G401.6 (cell line): ENCODE measurements around the gene GRIFIN.
"Not testable (repeated sequence)": the region's sequence is repeated elsewhere in the genome, so short reads cannot be mapped to it uniquely, and the experiment has no call there.

Experiments used
- FAIRE-seq: peaks from 2 replicates; lab custom pipeline; 2012; peaks lifted over from hg19 to GRCh38; lab: Jason Lieb, UNC

The GRIFIN gene

GRCh38 chr7:2477447-2478398 is 1.5 kb upstream of the GRIFIN start:
- no peak for FAIRE-seq

DNA sequence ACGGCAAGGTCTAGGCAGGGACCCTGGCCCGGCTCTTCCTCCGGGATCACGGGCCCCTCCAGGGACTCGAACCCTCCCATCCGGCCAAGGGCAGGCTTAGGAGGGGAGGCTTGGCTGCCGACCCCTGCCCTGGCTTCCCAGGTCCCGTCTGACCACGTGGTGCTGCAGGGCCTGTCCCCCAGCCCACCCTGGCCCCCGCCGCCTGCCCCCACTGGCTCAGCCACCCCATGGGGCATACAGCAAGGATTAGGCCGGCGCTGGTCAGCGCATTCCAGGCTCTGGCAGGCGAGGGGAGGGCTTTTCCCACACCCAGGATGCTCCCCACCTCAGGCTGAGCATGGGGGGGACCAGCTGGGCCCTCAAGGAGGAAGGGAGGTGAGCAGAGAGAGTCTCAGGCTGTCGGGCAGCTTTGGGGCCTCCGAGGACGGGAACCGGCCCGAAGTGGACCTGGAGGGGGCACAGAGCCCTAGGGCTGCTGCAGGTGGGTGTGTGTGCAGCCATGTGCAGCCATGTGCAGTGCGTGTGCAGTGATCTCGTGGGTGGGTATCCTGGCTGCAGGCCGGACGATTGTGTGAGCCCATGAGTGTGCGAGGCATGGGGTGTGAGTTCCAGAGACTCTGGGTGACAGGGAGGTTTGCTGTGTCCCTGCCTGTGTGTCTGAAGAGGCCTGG is 713 bp upstream of the GRIFIN start:
- FAIRE-seq: no peak

DNA sequence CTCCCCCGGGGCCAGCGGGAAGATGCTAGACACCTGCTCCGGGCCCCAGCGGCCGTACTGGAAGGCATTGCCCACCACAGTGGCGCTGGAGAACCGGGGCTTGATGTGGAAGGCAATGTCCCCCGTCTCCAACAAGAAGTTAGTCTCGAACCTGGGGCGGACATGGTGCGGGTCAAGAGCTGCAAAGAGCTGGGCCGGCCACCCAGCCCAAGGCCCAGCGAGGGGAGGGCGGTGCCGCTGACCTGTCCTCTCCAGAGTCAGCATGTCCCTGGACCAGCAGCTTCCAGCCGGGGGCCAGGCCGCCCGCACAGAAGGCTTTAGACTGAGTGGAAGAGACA is 551 bp downstream of the GRIFIN start:
- FAIRE-seq: no peak

- FAIRE-seq: no peak
Observed at GRCh38 chr7:2474813-2475677, 1.2 kb downstream of the GRIFIN start.

GRCh38 chr7:2474224-2474623 is 2.0 kb downstream of the GRIFIN start:
- no peak for FAIRE-seq

DNA sequence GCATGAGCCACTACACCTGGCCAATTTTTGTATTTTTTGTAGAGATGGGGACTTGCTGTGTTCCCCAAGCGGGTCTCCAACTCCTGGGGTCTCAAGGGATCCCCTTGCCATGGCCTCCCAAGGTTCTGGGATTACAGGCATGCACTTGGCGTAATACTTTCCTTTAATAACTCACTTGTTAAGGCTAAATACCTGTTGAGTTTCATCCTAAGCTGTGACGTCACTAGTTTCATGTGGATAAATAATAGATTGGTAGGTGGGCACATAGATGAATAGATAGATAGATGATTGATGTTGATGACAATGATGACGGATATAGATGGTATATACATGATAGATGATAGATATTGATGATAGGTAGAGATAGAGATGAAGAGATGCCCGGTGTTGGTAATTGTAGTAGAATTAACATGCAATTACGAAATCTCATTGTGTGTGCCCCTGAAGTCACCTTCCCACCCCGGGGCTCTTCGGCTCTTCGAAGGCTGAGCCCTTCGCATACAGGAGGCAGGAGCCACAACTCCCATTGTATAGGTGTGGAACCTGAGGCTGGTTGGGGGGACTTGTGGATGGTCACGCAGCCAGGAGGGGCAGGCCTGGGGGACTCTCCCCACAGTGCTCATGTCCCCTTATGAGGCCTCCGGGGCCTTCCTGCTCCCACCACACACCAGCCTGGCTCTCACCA is 2.6 kb downstream of the GRIFIN start:
- no peak for FAIRE-seq

DNA sequence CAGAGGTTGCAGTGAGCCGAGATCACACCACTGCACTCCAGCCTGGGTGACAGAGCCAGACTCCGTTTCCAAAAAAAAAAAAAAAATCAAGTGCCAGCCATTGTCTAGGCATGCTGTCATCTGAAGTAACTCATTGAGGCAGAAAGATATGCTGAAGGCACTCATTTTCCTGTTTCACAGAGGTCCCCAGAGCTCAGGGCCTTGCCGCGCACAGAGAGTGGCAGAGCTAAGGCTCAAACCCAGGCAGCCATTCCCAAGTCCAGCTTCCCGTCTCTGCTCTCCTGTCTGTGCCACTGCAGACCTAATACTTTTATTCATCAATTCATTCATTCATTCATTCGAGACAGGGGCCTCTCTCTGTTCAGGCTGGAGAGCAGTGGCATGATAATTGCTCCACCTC is 3.5 kb downstream of the GRIFIN start:
- FAIRE-seq: no peak

GRCh38 chr7:2471396-2471795 is 4.8 kb downstream of the GRIFIN start:
- no peak for FAIRE-seq

- no peak for FAIRE-seq
Observed at GRCh38 chr7:2471022-2471329, 5.2 kb downstream of the GRIFIN start.

DNA sequence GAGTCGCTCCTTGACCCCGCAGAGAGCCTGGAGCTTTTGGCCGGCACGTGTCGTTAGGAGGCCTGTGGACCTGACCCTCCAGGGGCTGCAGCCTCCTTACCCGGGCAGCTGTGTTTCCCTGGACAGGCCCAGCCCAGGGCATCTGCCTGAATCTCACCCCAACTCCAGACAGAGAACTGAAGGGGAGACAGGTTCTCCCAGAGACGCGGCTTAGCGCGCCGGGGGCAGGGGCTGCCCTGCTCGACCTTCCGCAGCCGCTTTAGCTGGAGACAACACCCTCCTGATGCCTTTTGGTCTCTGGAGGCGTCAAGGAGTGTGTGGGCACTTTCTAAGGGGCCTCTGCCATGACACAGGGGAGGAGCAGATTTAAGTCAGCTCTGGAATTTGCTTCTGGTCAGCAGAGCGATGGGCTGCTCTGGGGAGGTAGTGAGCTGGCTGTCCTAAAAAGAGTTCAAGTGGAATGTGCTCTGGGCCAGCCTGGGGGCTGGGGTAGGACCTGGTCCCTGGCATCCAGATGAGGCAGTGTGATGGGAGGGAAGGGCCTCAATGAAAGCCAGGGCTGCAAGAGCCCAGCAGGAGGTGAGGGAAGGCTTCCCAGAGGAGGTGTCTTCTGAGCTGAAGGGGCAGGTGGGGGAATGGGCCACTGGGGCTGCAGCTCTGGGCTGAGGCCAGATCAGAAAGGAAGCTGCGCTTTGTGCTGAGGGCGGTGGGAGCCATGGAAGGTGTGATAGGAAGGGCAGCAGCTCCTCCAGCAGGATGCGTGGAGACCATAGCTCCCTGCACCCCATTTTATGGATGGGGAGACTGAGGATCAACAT is 5.8 kb downstream of the GRIFIN start:
- no peak for FAIRE-seq

GRCh38 chr7:2469460-2470203 is 6.6 kb downstream of the GRIFIN start:
- FAIRE-seq: not testable (repeated sequence)

GRCh38 chr7:2468227-2468626 is 8.0 kb downstream of the GRIFIN start:
- FAIRE-seq: no peak

DNA sequence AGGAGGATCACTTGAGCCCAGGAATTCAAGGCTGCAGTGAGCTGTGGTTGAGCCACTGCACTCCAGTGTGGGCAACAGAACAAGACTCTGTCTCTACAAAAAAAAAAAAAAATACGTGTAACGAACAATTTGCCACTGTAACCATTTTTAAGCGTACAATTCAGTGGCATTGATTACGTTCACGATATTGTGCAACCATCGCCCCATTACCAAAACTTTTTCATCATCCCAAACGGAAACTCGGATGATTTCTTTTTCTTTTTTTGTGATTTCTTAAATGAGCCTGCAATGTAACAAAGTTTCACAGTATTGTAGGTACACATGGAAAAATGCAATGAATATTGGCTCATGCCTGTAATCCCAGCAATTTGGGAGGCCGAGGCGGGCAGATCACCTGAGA is 9.5 kb downstream of the GRIFIN start:
- no peak for FAIRE-seq

DNA sequence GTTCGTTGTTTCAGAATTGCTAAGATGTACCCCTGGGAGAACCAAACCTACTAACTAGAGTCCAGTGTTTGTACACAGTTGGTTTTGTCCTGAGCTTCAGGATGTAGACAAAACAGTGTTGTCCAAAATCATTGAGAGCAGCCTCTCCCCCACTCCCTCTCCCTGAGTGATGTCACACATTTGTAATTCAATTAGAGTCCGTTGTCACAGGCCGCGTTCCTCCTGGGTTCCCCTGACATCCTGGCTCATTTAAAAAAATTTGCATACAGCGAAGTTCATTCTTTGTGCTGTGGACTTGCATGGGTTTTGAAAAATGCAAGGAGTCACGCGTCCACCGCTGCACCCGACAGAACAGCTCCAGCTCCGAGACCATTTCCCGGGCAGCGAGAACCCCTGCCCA is 10.3 kb downstream of the GRIFIN start:
- no peak for FAIRE-seq

DNA sequence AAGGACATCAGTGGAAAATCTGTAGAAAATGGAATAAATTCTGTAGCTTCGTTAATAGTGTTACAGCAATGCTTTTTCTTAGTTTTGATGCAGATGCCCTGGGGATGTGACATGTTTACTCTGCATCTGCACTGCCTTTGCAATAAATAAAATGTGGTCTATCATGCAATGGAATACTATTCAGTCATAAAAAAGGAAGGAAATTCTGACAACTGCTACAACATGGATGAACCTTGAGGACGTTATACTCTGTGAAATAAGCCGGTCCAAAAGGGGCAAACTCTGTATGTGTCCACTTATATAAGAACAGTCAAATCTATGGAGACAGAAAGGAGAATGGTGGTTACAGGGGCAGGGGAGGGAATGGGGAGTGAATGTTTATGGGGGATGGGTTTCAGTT is 13.5 kb downstream of the GRIFIN start:
- FAIRE-seq: no peak

DNA sequence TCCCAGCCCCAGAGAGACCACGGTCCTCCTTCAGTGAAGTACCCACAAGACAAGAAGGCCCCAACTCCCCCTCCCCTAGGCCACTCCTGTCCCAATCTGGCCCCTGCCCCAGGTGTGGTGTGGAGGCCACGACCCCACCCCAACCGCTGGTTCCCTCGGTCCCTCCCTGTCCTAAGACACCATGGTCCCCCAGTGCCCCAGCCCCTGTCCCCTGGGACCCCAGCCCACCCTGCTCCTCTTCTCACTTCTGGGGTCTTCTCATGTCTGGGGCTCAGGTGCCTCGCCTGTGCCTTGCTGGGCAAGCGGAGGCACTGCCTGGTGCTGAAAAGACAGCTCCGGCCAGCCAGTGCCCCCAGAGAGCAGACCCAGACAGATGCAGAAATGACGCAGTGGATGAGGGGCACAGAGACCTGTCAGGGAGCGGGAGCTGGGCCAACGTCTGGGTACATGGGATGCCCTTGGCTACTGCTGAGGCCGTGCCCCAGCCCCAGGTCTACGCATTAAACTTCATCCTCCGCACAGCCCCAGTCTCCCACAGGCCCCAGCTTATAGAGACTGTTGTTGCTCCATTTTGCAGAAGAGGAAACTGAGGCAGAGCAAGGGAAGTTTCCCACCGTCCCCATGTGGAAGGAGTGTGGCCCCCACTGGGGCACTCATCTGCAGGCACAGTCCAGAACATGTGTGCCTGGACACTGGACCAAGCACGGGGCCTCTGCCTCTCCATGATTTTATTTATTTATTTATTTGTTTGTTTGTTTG is 14.8 kb downstream of the GRIFIN start:
- FAIRE-seq: no peak

GRCh38 chr7:2460641-2461040 is 15.6 kb downstream of the GRIFIN start:
- FAIRE-seq: no peak

- no peak for FAIRE-seq
Observed at GRCh38 chr7:2460188-2460587, 16.0 kb downstream of the GRIFIN start.

DNA sequence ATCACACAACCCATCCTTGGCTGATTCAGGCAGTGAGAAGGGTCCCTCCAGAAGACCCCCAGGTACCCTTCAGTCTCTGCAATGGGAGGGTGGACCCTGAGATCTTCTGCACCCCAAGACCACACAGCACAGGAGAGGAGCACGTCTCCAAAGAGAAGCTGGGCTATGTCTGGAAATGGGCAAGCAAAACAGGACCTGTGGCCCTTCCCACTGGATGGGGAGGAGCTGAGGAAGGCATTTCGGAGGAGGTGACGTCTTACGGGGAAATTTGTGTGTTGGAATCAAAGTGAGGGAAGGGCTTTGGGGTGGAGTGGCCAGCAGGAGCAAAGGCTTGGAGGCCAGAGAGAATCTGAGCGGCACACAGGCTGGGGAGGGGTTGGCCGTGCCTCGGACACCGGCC is 16.5 kb downstream of the GRIFIN start:
- FAIRE-seq: no peak

DNA sequence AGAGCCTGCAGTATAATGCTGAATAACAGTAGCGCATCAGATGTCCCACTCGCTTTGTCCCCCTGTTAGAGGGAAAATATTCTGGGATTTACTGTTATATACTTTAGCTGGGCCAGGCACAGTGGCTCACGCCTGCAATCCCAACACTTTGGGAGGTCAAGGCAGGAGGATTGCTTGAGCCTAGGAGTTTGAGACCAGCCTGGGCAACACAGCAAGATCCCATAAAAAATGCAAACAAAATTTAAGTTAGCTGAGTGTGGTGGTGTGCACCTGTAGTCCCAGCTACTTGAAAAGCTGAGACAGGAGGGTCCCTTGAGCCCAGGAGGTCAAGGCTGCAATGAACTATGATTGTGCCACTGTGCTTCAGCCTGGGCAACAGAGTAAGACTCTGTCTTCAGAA is 22.3 kb downstream of the GRIFIN start:
- not testable (repeated sequence) for FAIRE-seq
